Left lung (tissue), 10 donors: ENCODE results near the gene ARHGDIA. TPM values are rescaled to one million over a fixed set of nuclear protein-coding genes. Genes with fewer than 3 reads are reported as not detected.
A peak's percentile ranks its signal among the peaks of the same experiment; 100 is the strongest.
"Not testable (repeated sequence)": the region's sequence is repeated elsewhere in the genome, so short reads cannot be mapped to it uniquely, and the experiment has no call there.

Source experiments
- ATAC-seq: fragments of 200-7000 bp; cut with Tn5 transposase; one replicate; pipeline ENCODE4 v1.9.1; 2020; ENCODE audit warnings: moderate library complexity
- DNase-seq, 4 donors: peaks; one replicate each; pipeline ENCODE4 v3.0.0-alpha.2; 2013 to 2020
- H3K27ac ChIP-seq, 2 donors: fragments of 200-600 bp; sonication (generic) in 1 of 2; one replicate each; pipeline versions ENCODE4 v1.5.0 to v1.8.0; 2020 to 2021
- H3K27me3 ChIP-seq, 2 donors: fragments of 200-600 bp; sonication (generic) in 1 of 2; one replicate each; pipeline versions ENCODE4 v1.5.0 to v1.8.0; 2020 to 2021
- H3K36me3 ChIP-seq, 2 donors: fragments of 200-600 bp; sonication (generic) in 1 of 2; one replicate each; pipeline versions ENCODE4 v1.5.0 to v1.8.0; 2020 to 2021
- H3K4me1 ChIP-seq, 2 donors: fragments of 200-600 bp; one replicate each; pipeline ENCODE4 v1.8.0; 2021
- H3K4me3 ChIP-seq, 2 donors: fragments of 200-600 bp; sonication (generic) in 1 of 2; one replicate each; pipeline versions ENCODE4 v1.5.0 to v1.8.0; 2020 to 2021; ENCODE audit warnings: mild to moderate bottlenecking in 1 of 2
- H3K9me3 ChIP-seq, 2 donors: fragments of 200-600 bp; sonication (generic) in 1 of 2; one replicate each; pipeline versions ENCODE4 v1.5.0 to v1.8.0; 2020 to 2021
- CTCF ChIP-seq, 2 donors: fragments of 200-600 bp; sonication (generic) in 1 of 2; IDR thresholded peaks; one replicate each; pipeline versions ENCODE4 v1.5.0 to v1.8.0; 2021; ENCODE audit warnings: antibody characterized with exemption in 2 of 2
- intact Hi-C, 2 donors: fragments of 100-400 bp; cut with DNase I; formaldehyde crosslinking; loops; one replicate each; pipeline versions ENCODE4 v1.11.2 to v1.14.2; 2022
- polyA plus RNA-seq, 6 donors: library from polyadenylated mRNA; unstranded; fragments of 120-200 nt; gene quantifications; one replicate each; pipeline ENCODE4 v1.2.1, GENCODE V29; 2013; ENCODE audit not compliant: insufficient read length in 6 of 6
- total RNA-seq, 2 donors: library from RNA; stranded (reverse); fragmentation: NEBNext Ultra II Directional; extraction: Animal tissue kit (Norgen Biotek cat#: 25700); gene quantifications; one replicate each; pipeline ENCODE4 v1.2.1, GENCODE V29; 2021
- donor health status: DM: no; HTN: yes; CAD: no.
- donor health status: DM: no; HTN: no; CAD: no.

ARHGDIA gene
- total and polyA plus RNA-seq, 8 donors, result 139 to 481 (median 194) TPM

- Histone ChIP-seq H3K9me3 (no peaks in the 10 kb centered on the region), H3K4me3 (no peak overlapping the region), H3K36me3 (peaks cover 0 to 49% of the 10 kb centered on the region in 2 donors), H3K27ac (no peak overlapping the region), H3K4me1 (peaks cover 0 to 30% of the 10 kb centered on the region in 2 donors), H3K27me3 (no peaks in the 10 kb centered on the region)
- ATAC-seq (no peak), DNase-seq (no peak)
- intact Hi-C loops, result no loop called here
- TF ChIP-seq CTCF (IDR thresholded peaks at IDR 0.05), result no peak
These were observed 29.3 kb downstream of the ARHGDIA start for GRCh38 chr17:81841866-81842265.

- intact Hi-C loops, result no loop called here
- Histone ChIP-seq H3K27me3 (no peaks in the 10 kb centered on the region), H3K9me3 (no peaks in the 10 kb centered on the region), H3K36me3 (peaks cover 0 to 42% of the 10 kb centered on the region in 2 donors), H3K4me3 (no peak overlapping the region), H3K27ac (no peak overlapping the region), H3K4me1 (peaks cover 0 to 30% of the 10 kb centered on the region in 2 donors)
- TF ChIP-seq CTCF (IDR thresholded peaks at IDR 0.05), result no peak
- DNase-seq, result peak in 1 of 4 donors; percentile 81
- peak; percentile 77 for ATAC-seq
These were observed 30.0 kb downstream of the ARHGDIA start for GRCh38 chr17:81840826-81841778.

- H3K4me3 ChIP-seq, H3K27ac ChIP-seq, ATAC-seq, DNase-seq, intact Hi-C loops, H3K27me3 ChIP-seq, H3K9me3 ChIP-seq: not testable (repeated sequence)
- H3K4me1 ChIP-seq, result peaks cover 0 to 30% of the 10 kb centered on the region in 2 donors
- H3K36me3 ChIP-seq, result peaks cover 0 to 31% of the 10 kb centered on the region in 2 donors
These were observed 31.1 kb downstream of the ARHGDIA start for GRCh38 chr17:81840059-81840458.

GRCh38 chr17:81839301-81839700, 31.8 kb downstream of the ARHGDIA start:
- intact Hi-C loops, result no loop called here
- TF ChIP-seq CTCF (IDR thresholded peaks at IDR 0.05), result no peak

GRCh38 chr17:81838753-81839255, 32.3 kb downstream of the ARHGDIA start:
- ATAC-seq (no peak), DNase-seq (no peak)
- Histone ChIP-seq H3K27ac (no peak overlapping the region), H3K9me3 (no peaks in the 10 kb centered on the region), H3K36me3 (peaks cover 0 to 19% of the 10 kb centered on the region in 2 donors), H3K4me1 (peaks cover 3 to 35% of the 10 kb centered on the region in 2 donors), H3K4me3 (no peak overlapping the region), H3K27me3 (no peaks in the 10 kb centered on the region)
- TF ChIP-seq CTCF (IDR thresholded peaks at IDR 0.05), result no peak
- intact Hi-C loops, result no loop called here

More at GRCh38 chr17:81839301-81839700, 31.8 kb downstream of the ARHGDIA start:
- no peaks in the 10 kb centered on the region for H3K9me3 ChIP-seq
- no peak overlapping the region for H3K4me3 ChIP-seq
- peaks cover 0 to 30% of the 10 kb centered on the region in 2 donors for H3K4me1 ChIP-seq
- DNase-seq, result no peak
- H3K27ac ChIP-seq, result no peak overlapping the region
- H3K27me3 ChIP-seq, result no peaks in the 10 kb centered on the region
- no peak for ATAC-seq
- H3K36me3 ChIP-seq, result peaks cover 0 to 24% of the 10 kb centered on the region in 2 donors
